GM23248 (cell line): ENCODE measurements around the gene TNFAIP1. TPM values are rescaled to one million over a fixed set of nuclear protein-coding genes. Genes with fewer than 3 reads are reported as not detected.

Source experiments
- DNase-seq: peaks from one replicate; pipeline ENCODE4 v3.0.0-alpha.2; 2015
- H2AFZ ChIP-seq: fragments of 200-600 bp; sonication (generic); 2 replicates; pipeline ENCODE4 v1.6.1; 2016; ENCODE audit warnings: antibody characterized with exemption
- H3F3A ChIP-seq: fragments of 200-600 bp; sonication (generic); 2 replicates; pipeline ENCODE4 v1.6.1; 2016; ENCODE audit warnings: mild to moderate bottlenecking, antibody characterized with exemption, mixed run types; ENCODE audit not compliant: insufficient read depth
- H3K27ac ChIP-seq: fragments of 200-600 bp; sonication (generic); 2 replicates; pipeline ENCODE4 v1.5.1; 2016; ENCODE audit warnings: mild to moderate bottlenecking
- H3K27me3 ChIP-seq: fragments of 200-600 bp; sonication (generic); replicated peaks from 2 replicates; pipeline ENCODE4 v1.6.1; 2016; ENCODE audit warnings: mild to moderate bottlenecking; ENCODE audit not compliant: insufficient read depth
- H3K36me3 ChIP-seq: fragments of 200-600 bp; sonication (generic); 2 replicates; pipeline ENCODE4 v1.6.1; 2016; ENCODE audit warnings: low read depth, mild to moderate bottlenecking
- H3K4me1 ChIP-seq: fragments of 200-600 bp; sonication (generic); 2 replicates; pipeline ENCODE4 v1.6.1; 2016; ENCODE audit warnings: mild to moderate bottlenecking; ENCODE audit not compliant: insufficient read depth
- H3K4me2 ChIP-seq: fragments of 200-600 bp; sonication (generic); one replicate; pipeline ENCODE4 v1.6.1; 2016; ENCODE audit warnings: mild to moderate bottlenecking; ENCODE audit not compliant: unreplicated experiment
- H3K4me3 ChIP-seq: fragments of 200-600 bp; sonication (generic); 2 replicates; pipeline ENCODE4 v1.5.1; 2016; ENCODE audit warnings: mild to moderate bottlenecking
- H3K79me2 ChIP-seq: fragments of 200-600 bp; sonication (generic); 2 replicates; pipeline ENCODE4 v1.6.1; 2016; ENCODE audit warnings: mild to moderate bottlenecking; ENCODE audit not compliant: insufficient read depth
- H3K9ac ChIP-seq: fragments of 200-600 bp; sonication (generic); 2 replicates; pipeline ENCODE4 v1.6.1; 2016; ENCODE audit warnings: mild to moderate bottlenecking
- H3K9me2 ChIP-seq: fragments of 200-600 bp; sonication (generic); 2 replicates; pipeline ENCODE4 v1.6.1; 2016; ENCODE audit warnings: mixed run types, mild to moderate bottlenecking, moderate library complexity; ENCODE audit not compliant: insufficient read depth
- H3K9me3 ChIP-seq: fragments of 200-600 bp; sonication (generic); one replicate; pipeline ENCODE4 v1.6.1; 2017; ENCODE audit warnings: low read depth
- H4K20me1 ChIP-seq: fragments of 200-600 bp; sonication (generic); 2 replicates; pipeline ENCODE4 v1.6.0; 2016; ENCODE audit not compliant: insufficient read depth
- EZH2 ChIP-seq: fragments of 200-600 bp; sonication (generic); IDR thresholded peaks from 2 replicates; pipeline ENCODE4 v1.6.1; 2018; ENCODE audit warnings: antibody characterized with exemption, mild to moderate bottlenecking; ENCODE audit not compliant: insufficient read depth, poor library complexity, severe bottlenecking
- EZH2phosphoT487 ChIP-seq: fragments of 200-600 bp; sonication (generic); IDR thresholded peaks from 2 replicates; pipeline ENCODE4 v1.6.1; 2018; ENCODE audit warnings: antibody characterized with exemption, moderate library complexity, mild to moderate bottlenecking, low read depth; ENCODE audit not compliant: insufficient read depth
- WGBS, 2 experiments: methylation state at CpG; one replicate each; pipeline ENCODE4 v1.1.6; 2015 to 2017; ENCODE audit warnings: low lambda C conversion rate in 2 of 2, low coverage in 1 of 2; ENCODE audit errors: missing lambda C conversion rate in 2 of 2; 5-methylcytosine and 5-hydroxymethylcytosine counted together
- in situ Hi-C: fragments of 300-500 bp; cut with MboI; formaldehyde crosslinking; loops from 2 replicates; pipeline ENCODE4 v1.15.0; 2020
- polyA plus RNA-seq: library from polyadenylated mRNA; unstranded; fragments of >200 nt; fragmentation: Nextera tagmentation; extraction: Ambion mirVana; gene quantifications from 2 replicates; pipeline ENCODE4 v1.2.1, GENCODE V29; 2016
- total RNA-seq: library from RNA; depleted of rRNA; stranded (reverse); fragments of >200 nt; shearing (Covaris generic); gene quantifications from 2 replicates; pipeline ENCODE4 v1.2.3, GENCODE V29; 2014

The TNFAIP1 gene
- total and polyA plus RNA-seq, 2 experiments from 2014 or later: 47.7 to 53.7 TPM

GRCh38 chr17:28318759-28319597, 16.6 kb upstream of the TNFAIP1 start, which contains the start of gene TMEM97:
Gene TMEM97 (plus strand): TSS chr17:28319200. CDS start chr17:28319240, 40 bp downstream.
- Histone ChIP-seq H3K9ac (peak within 1 kb of the TSS; percentile 80), H3K79me2 (0 out of 2 replicates have a peak, but pooled peaks cover 5% of the 10 kb centered on the region), H3K4me2 (peak within 1 kb of the TSS; percentile 92), H3K36me3 (no peaks in the 10 kb centered on the region), H2AFZ (peak within 1 kb of the TSS; percentile 92), H3K9me3 (no peaks in the 10 kb centered on the region), H3K27ac (peak within 1 kb of the TSS; percentile 26; the same call in 1 of the 2 replicates), H3K27me3 (no peaks in the 10 kb centered on the region), H3F3A (no peaks in the 10 kb centered on the region), H3K4me3 (peak within 1 kb of the TSS; percentile 84), H3K9me2 (no peaks in the 10 kb centered on the region), H3K4me1 (peaks cover 13% of the 10 kb centered on the region; the same call in 1 of the 2 replicates), H4K20me1 (no peaks in the 10 kb centered on the region)
- 0 to 1% methylated on average over 70 of the region's 72 CpGs for WGBS, 2 experiments
- TF ChIP-seq EZH2phosphoT487 (no peak), EZH2 (no peak)
- DNase-seq: peak; percentile 99
- in situ Hi-C loops: no loop called here

GRCh38 chr17:28319598-28319935, 16.0 kb upstream of the TNFAIP1 start:
- 1 to 5% methylated on average over 7 of the region's 7 CpGs for WGBS, 2 experiments
- Histone ChIP-seq H2AFZ (peak overlapping the region; percentile 92), H3K4me3 (peak overlapping the region; percentile 84), H4K20me1 (no peaks in the 10 kb centered on the region), H3K4me2 (peak overlapping the region; percentile 92), H3K9me3 (no peaks in the 10 kb centered on the region), H3K36me3 (no peaks in the 10 kb centered on the region), H3K27me3 (no peaks in the 10 kb centered on the region), H3K27ac (peak overlapping the region; percentile 26; the same call in 1 of the 2 replicates), H3K9ac (peak overlapping the region; percentile 80), H3K79me2 (0 out of 2 replicates have a peak, but pooled peaks cover 5% of the 10 kb centered on the region), H3K4me1 (peaks cover 13% of the 10 kb centered on the region; the same call in 1 of the 2 replicates), H3K9me2 (no peaks in the 10 kb centered on the region), H3F3A (no peaks in the 10 kb centered on the region)
- TF ChIP-seq EZH2phosphoT487 (no peak), EZH2 (no peak)
- in situ Hi-C loops: no loop called here
- DNase-seq: no peak

- 0 out of 2 replicates have a peak, but pooled peaks cover 5% of the 10 kb centered on the region for H3K79me2 ChIP-seq
- no peak for TF ChIP-seq EZH2
- no peak for TF ChIP-seq EZH2phosphoT487
- H2AFZ ChIP-seq: peak overlapping the region; percentile 92
- H3K36me3 ChIP-seq: no peaks in the 10 kb centered on the region
- H3K9me3 ChIP-seq: no peaks in the 10 kb centered on the region
- H3K4me2 ChIP-seq: peak overlapping the region; percentile 92
- H3K4me3 ChIP-seq: peak overlapping the region; percentile 84
- H4K20me1 ChIP-seq: no peaks in the 10 kb centered on the region
- H3K9ac ChIP-seq: peak overlapping the region; percentile 80
- peaks cover 13% of the 10 kb centered on the region; the same call in 1 of the 2 replicates for H3K4me1 ChIP-seq
- H3K9me2 ChIP-seq: no peaks in the 10 kb centered on the region
- H3K27ac ChIP-seq: no peak overlapping the region
- no peaks in the 10 kb centered on the region for H3F3A ChIP-seq
- 65% methylated on average over 8 of the region's 8 CpGs for WGBS, 2 experiments
- H3K27me3 ChIP-seq: no peaks in the 10 kb centered on the region
- no peak for DNase-seq
- in situ Hi-C loops: no loop called here
These were observed 15.1 kb upstream of the TNFAIP1 start for GRCh38 chr17:28320215-28321061.

GRCh38 chr17:28324267-28324745, 11.3 kb upstream of the TNFAIP1 start:
- H3K4me1 ChIP-seq: 0 out of 2 replicates have a peak, but pooled peaks cover 7% of the 10 kb centered on the region
- H3K4me3 ChIP-seq: no peak overlapping the region
- H3K9ac ChIP-seq: no peak overlapping the region
- no peaks in the 10 kb centered on the region for H3K9me2 ChIP-seq
- H3K36me3 ChIP-seq: peaks cover 9% of the 10 kb centered on the region; the same call in 1 of the 2 replicates
- no peaks in the 10 kb centered on the region for H3K9me3 ChIP-seq
- no peaks in the 10 kb centered on the region for H3K27me3 ChIP-seq
- in situ Hi-C loops: no loop called here
- 84% methylated on average over 5 of the region's 5 CpGs for WGBS, 2 experiments
- TF ChIP-seq EZH2phosphoT487 (no peak), EZH2 (no peak)
- no peak for DNase-seq
- H3K27ac ChIP-seq: no peak overlapping the region
- H3K4me2 ChIP-seq: no peak overlapping the region
- H3K79me2 ChIP-seq: peaks cover 9% of the 10 kb centered on the region; the same call in 1 of the 2 replicates
- H3F3A ChIP-seq: peaks cover 14% of the 10 kb centered on the region; the same call in 1 of the 2 replicates
- no peaks in the 10 kb centered on the region for H4K20me1 ChIP-seq
- no peak overlapping the region for H2AFZ ChIP-seq
